ENCODE measurements around the gene FAM111B.
"Not testable (repeated sequence)": the region's sequence is repeated elsewhere in the genome, so short reads cannot be mapped to it uniquely, and the experiment has no call there.

DNA sequence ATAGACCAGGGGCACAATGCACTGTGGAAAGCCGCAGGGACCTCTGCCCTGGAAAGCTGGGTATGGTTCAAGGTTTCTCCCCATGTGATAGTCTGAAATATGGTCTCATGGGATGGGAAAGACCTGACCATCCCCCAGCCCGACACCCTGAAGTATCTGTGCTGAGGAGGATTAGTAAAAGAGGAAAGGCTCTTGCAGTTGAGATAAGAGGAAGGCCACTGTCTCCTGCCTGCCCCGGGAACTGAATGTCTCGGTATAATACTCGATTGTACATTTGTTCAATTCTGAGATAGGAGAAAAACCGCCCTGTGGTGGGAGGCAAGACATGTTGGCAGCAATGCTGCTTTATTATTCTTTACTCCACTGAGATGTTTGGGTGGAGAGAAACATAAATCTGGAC lies 29.5 kb downstream of the FAM111B start:
- TF ChIP-seq, protein P1, sequence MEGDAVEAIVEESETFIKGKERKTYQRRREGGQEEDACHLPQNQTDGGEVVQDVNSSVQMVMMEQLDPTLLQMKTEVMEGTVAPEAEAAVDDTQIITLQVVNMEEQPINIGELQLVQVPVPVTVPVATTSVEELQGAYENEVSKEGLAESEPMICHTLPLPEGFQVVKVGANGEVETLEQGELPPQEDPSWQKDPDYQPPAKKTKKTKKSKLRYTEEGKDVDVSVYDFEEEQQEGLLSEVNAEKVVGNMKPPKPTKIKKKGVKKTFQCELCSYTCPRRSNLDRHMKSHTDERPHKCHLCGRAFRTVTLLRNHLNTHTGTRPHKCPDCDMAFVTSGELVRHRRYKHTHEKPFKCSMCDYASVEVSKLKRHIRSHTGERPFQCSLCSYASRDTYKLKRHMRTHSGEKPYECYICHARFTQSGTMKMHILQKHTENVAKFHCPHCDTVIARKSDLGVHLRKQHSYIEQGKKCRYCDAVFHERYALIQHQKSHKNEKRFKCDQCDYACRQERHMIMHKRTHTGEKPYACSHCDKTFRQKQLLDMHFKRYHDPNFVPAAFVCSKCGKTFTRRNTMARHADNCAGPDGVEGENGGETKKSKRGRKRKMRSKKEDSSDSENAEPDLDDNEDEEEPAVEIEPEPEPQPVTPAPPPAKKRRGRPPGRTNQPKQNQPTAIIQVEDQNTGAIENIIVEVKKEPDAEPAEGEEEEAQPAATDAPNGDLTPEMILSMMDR (IDR thresholded peaks at IDR 0.05): not testable (repeated sequence)
- TF ChIP-seq POLR2AphosphoS5, POLR2A (IDR thresholded peaks at IDR 0.05): not testable (repeated sequence)
